Activated CD4-positive, alpha-beta T cell treated with anti-CD3 and anti-CD28 coated beads for 36 hours (primary cell): Measurements from ENCODE around the gene TEX29. TPM values are rescaled to one million over a fixed set of nuclear protein-coding genes. Genes with fewer than 3 reads are reported as not detected.

Experiments
- ATAC-seq: fragments of 200-7000 bp; cut with Tn5 transposase; one replicate; pipeline ENCODE4 v1.10.0; 2021; ENCODE audit warnings: mild to moderate bottlenecking, moderate library complexity
- CTCF ChIA-PET: fragments of 350-600 bp; sonication (Branson Sonifier 250); formaldehyde crosslinking; loops from one replicate; lab custom pipeline; 2021; ENCODE audit warnings: antibody characterized with exemption; lab: Charles Lee
- POLR2A ChIA-PET: fragments of 350-600 bp; sonication (Branson Sonifier 250); formaldehyde crosslinking; loops from one replicate; lab custom pipeline; 2021; ENCODE audit warnings: antibody characterized with exemption, inconsistent platforms; lab: Charles Lee
- DNase-seq: peaks from one replicate; pipeline ENCODE4 v3.0.0-alpha.2; 2020
- H3K27ac Mint-ChIP-seq: one replicate; pipeline ENCODE4 v1.8.0; 2021; ENCODE audit warnings: mixed read lengths
- H3K27me3 Mint-ChIP-seq: one replicate; pipeline ENCODE4 v1.8.0; 2021; ENCODE audit warnings: mixed read lengths
- H3K36me3 Mint-ChIP-seq: one replicate; pipeline ENCODE4 v1.8.0; 2021; ENCODE audit warnings: low read depth, mixed read lengths
- H3K4me1 Mint-ChIP-seq: one replicate; pipeline ENCODE4 v1.8.0; 2021; ENCODE audit warnings: mixed read lengths
- H3K4me3 Mint-ChIP-seq: one replicate; pipeline ENCODE4 v1.8.0; 2021; ENCODE audit warnings: mild to moderate bottlenecking, moderate library complexity, mixed read lengths
- H3K9me3 Mint-ChIP-seq: one replicate; pipeline ENCODE4 v1.8.0; 2021; ENCODE audit warnings: low read depth, mixed read lengths
- intact Hi-C, 2 experiments: fragments of 100-400 bp; cut with DNase I in 1 of 2; cut with micrococcal nuclease in 1 of 2; formaldehyde crosslinking; loops; one replicate each; pipeline versions ENCODE4 v1.14.2 to v1.15.1; 2022 to 2024; cut with DNase I, micrococcal nuclease
- total RNA-seq, 2 experiments: library from RNA; stranded (reverse); gene quantifications; one replicate each; pipeline ENCODE4 v1.2.3, GENCODE V29; 2021

The TEX29 gene
- total RNA-seq, 2 experiments from 2014 or later, result 0.30 to 0.46 TPM

DNA sequence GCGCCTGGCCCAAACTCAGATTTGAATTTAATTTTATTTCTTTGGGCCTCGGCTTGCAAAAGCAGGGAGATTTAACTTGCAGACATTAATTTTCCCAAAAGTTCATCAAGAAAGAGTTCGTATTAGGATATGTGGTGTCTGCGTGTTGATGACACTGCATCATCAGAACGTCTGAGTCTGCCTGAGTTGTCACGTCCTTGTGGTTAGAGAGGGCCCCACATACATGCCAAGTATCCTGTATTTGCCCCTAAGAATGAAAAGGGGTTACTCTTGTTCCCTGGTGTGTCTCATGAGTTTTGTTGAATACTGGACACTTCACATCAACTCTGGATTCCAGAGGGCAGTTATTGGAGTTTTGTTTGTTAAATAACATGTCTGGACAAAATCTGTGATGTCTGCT is 5.6 kb upstream of the TEX29 start:
- CTCF ChIA-PET, result no interaction called here

DNA sequence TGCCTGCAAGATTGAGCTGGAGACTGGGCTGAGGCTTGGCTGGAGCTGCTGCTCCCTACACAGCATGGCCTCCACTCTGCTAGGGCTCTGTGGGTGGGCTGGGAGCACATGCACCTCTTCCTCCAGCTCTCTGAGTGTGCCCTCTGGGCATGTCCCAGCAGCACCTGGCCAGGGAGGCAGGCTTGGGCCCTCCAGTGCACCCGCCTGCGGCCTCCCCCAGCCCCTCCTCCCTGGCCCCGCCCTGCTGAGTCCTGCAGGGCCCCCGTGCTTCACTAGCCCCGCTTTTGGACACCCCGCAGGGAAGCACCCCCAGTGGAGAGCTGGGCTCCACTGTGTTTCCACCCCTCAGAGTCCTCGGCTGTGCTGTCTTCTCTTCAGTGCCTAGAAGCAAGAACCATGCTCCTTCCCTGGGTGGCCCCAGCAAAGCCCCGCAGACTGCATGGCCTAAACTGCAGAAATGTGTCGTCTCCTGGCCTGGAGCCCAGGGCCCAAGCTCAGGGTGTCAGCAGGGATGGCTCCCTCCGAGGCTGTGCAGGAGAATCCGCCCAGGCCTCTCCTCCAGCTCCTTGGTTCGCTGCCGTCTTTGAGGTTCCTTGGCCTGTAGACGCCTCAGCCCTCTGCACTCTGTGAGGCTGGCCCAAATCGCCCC is 5.0 kb upstream of the TEX29 start:
- no peak for ATAC-seq
- ChIA-PET CTCF (no interaction called here), POLR2A (no interaction called here)
- no peaks in the 10 kb centered on the region for H3K27me3 Mint-ChIP-seq
- intact Hi-C loops, result no loop called here
- H3K4me3 Mint-ChIP-seq, result no peak overlapping the region
- DNase-seq, result no peak
- peaks cover 25% of the 10 kb centered on the region for H3K36me3 Mint-ChIP-seq
- peaks cover 14% of the 10 kb centered on the region for H3K9me3 Mint-ChIP-seq
- no peak overlapping the region for H3K27ac Mint-ChIP-seq
- H3K4me1 Mint-ChIP-seq, result no peaks in the 10 kb centered on the region

More for the DNA sequence above, 5.6 kb upstream of the TEX29 start:
- H3K4me1 Mint-ChIP-seq, result no peaks in the 10 kb centered on the region
- peaks cover 31% of the 10 kb centered on the region for H3K36me3 Mint-ChIP-seq
- H3K27ac Mint-ChIP-seq, result no peak overlapping the region
- no peak for DNase-seq
- intact Hi-C loops, result no loop called here
- POLR2A ChIA-PET, result no interaction called here
- no peak for ATAC-seq
- H3K27me3 Mint-ChIP-seq, result no peaks in the 10 kb centered on the region
- no peak overlapping the region for H3K4me3 Mint-ChIP-seq
- H3K9me3 Mint-ChIP-seq, result peaks cover 20% of the 10 kb centered on the region

DNA sequence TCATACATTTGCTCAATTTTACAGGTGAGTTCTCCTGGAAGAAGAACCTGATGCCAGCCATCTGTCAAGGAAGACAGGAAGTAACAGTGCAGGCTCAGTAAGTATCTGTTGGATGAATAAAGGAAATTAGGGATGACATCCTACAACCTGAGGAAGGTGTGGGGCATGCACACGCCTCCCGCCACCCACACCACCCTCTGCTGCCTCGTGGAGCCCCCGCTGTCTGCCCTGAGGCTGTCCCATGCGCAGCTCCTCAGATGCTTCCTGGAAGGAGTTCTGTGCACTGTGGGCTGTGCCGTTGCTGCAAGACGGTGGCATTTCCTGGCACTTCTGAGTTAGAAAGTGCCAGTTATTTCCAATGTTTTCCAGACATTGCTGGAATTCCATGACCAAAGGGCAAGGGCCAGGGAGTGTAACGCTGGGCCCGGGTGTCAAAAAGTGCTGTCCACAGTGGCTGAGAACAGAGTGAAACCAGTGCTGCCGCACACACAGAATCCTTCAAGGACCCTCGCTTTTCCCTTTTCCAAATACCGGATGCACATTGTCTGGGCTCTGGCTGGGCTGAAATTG is 4.2 kb upstream of the TEX29 start:
- Mint-ChIP-seq H3K27ac (no peak overlapping the region), H3K27me3 (no peaks in the 10 kb centered on the region), H3K36me3 (peaks cover 19% of the 10 kb centered on the region), H3K4me3 (no peak overlapping the region), H3K4me1 (no peaks in the 10 kb centered on the region), H3K9me3 (peaks cover 6% of the 10 kb centered on the region)
- no peak for ATAC-seq
- ChIA-PET POLR2A (no interaction called here), CTCF (no interaction called here)
- intact Hi-C loops, result no loop called here
- DNase-seq, result no peak

DNA sequence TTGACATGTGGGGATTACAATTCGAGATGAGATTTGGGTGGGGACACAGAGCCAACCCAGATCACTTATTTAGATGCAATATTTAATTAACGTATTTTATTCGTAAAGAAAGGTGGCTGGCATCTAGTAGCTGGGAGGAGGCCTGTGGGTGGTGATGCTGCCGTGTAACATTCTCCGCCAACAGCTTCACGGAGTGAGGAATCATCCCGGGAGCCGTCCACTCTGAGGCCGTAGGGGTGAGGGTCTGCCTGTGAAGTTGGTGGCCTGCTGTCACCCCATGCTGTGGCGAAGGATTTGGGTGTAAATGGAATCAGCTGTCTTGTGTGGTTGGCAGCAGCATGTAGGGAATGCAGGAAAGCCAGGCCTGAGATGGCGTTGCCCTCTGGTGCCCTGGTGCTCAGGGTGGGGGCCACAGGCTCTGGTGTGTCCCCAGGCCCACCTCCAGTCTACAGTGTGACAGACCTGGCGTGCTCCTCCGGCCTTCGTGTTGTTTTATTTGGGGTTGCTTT is 3.3 kb upstream of the TEX29 start:
- ChIA-PET POLR2A (no interaction called here), CTCF (no interaction called here)
- ATAC-seq (no peak), DNase-seq (no peak)
- intact Hi-C loops, result no loop called here
- peaks cover 14% of the 10 kb centered on the region for H3K36me3 Mint-ChIP-seq
- H3K4me1 Mint-ChIP-seq, result no peaks in the 10 kb centered on the region
- H3K27me3 Mint-ChIP-seq, result no peaks in the 10 kb centered on the region
- peaks cover 3% of the 10 kb centered on the region for H3K9me3 Mint-ChIP-seq
- H3K4me3 Mint-ChIP-seq, result no peak overlapping the region
- H3K27ac Mint-ChIP-seq, result no peak overlapping the region

DNA sequence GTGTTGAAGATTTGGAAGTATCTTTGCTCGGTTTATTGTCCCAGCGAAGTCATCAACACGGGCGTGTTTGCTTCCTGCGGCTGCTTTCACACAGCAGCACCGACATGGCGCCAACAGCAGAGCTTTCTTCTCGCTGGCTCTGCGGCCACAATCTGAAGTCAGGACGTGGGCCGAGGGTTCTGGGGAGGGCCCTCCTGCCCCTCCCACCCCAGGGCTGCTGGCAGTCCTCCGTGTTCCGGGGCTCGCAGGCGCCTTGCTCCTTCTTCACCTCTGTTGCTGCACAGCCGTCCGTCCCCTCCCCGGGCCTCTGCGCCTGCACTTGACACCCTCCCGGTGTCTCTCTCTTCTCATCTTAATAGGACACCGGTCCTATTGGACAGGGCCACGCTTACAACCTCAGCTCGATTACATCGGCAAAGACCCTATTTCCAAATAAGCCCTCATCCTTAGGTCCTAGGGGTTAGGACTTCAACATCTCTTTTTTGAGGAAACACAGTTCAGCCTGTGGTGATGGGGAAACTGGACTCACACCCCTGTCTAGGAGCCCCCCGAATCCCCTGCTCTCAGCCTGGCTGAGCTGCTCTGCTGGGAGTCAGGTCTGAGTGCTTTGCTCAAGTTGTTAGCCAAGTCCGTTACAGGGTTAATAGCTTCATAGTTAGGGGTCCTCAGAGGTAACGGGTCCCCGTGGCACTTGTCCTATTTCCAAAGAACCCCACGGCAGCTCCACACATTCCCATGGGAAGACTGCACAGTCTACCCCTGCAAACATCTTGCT is 2.7 kb upstream of the TEX29 start:
- CTCF ChIA-PET, result no interaction called here
- no peak overlapping the region for H3K4me3 Mint-ChIP-seq
- peaks cover 7% of the 10 kb centered on the region for H3K36me3 Mint-ChIP-seq
- intact Hi-C loops, result no loop called here
- H3K9me3 Mint-ChIP-seq, result no peaks in the 10 kb centered on the region
- H3K27me3 Mint-ChIP-seq, result no peaks in the 10 kb centered on the region
- H3K4me1 Mint-ChIP-seq, result no peaks in the 10 kb centered on the region
- DNase-seq, result no peak
- ATAC-seq, result no peak
- no peak overlapping the region for H3K27ac Mint-ChIP-seq
- POLR2A ChIA-PET, result no interaction called here

DNA sequence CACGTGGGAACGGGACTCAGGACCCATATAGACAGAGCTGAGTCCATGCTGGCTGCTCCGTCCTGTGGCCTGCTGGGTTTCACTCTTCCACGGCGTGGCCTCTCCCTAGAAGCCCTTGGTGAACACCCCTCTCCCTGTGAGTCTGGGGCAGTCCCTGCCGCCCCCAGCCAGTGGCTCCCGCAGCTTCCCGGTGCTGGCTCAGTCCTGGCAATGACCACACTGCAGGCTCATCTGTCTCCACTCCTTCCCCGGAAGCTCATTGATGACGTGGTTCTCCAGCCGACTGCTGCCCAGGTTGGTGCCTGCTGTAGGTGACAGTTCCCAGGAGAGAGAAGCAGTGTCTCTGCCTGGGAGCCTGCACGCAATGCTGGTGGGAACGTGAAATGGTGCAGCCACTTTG is 2.1 kb upstream of the TEX29 start:
- POLR2A ChIA-PET, result no interaction called here
- Mint-ChIP-seq H3K27ac (no peak overlapping the region), H3K36me3 (peaks cover 3% of the 10 kb centered on the region), H3K4me3 (no peak overlapping the region), H3K9me3 (no peaks in the 10 kb centered on the region), H3K4me1 (no peaks in the 10 kb centered on the region), H3K27me3 (no peaks in the 10 kb centered on the region)
- CTCF ChIA-PET, result no interaction called here
- no peak for DNase-seq
- intact Hi-C loops, result no loop called here
- ATAC-seq, result no peak

DNA sequence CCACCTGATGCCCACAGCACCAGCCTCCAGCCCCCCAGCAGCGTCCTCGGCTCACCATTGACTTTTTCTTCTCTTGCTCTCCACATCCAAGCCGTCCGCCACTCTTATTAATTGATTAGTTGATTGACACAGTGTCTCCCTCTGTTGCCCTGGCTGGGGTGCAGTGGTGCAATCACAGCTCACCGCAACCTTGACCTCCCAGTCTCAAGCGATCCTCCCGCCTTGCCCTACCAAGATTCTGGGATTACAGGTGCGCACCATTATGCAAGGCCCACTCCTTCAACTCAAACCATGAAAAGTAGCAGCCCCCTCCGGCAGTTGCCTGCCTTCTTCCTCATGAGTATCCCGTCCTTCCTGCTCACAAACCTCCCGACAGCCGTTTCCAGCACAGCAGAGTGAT is 921 bp upstream of the TEX29 start:
- no peak overlapping the region for H3K27ac Mint-ChIP-seq
- no peak overlapping the region for H3K4me3 Mint-ChIP-seq
- no peaks in the 10 kb centered on the region for H3K9me3 Mint-ChIP-seq
- ATAC-seq, result no peak
- intact Hi-C loops, result no loop called here
- ChIA-PET POLR2A (no interaction called here), CTCF (interaction anchor here (1.1 kb wide), 1 partner anchor 10 kb away, joined by 3 read pairs; no protein-coding TSS in a partner anchor)
- no peak for DNase-seq
- no peaks in the 10 kb centered on the region for H3K27me3 Mint-ChIP-seq
- peaks cover 2% of the 10 kb centered on the region for H3K36me3 Mint-ChIP-seq
- peaks cover 5% of the 10 kb centered on the region for H3K4me1 Mint-ChIP-seq

DNA sequence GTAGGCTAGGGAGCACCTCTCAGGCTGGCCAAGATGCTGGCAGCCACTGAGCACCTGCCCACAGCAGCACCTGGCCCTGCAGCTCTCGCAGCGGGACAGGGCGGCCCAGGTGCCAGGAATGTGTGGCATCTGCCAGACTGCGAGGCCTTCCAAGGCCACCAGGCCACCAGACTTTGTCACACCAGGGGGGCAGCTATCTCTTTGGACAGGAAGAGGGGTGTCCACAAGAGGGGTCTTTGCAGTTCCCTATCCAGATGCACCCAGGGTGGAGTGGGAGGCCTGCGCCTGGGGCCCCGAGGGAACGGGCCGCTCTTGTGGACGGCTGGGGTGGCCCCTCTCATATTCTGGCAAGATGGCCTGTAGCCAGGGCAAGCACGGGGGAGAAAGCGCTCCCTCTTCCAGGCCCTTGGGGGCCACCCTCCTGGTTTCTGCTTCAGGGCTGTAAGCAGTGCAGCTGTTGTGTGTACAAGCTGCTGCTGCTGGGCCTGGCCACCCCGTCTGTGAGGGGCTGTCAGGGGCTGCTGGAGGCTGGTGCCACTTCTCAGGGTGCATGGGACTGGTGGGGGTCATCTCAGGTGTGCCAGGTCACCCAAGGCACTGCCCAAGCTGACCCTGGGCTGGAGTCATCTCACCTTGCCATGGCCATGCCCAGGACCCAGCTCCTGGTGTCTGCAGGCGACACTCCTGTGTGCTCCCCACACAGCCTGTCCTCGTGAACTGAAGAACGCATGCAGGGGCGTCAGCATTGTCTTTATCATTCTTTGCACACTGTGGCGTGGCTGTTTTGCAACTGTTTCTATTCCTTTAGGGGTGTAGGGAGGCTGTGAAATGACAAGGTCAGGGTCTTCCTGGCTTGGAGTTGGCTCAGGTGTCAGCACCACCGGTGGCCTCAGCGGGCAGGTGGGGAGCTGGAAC is 1.8 kb downstream of the TEX29 start:
- H3K27ac Mint-ChIP-seq, result no peak overlapping the region
- CTCF ChIA-PET, result no interaction called here
- no peak for DNase-seq
- no peaks in the 10 kb centered on the region for H3K27me3 Mint-ChIP-seq
- intact Hi-C loops, result no loop called here
- POLR2A ChIA-PET, result no interaction called here
- no peak for ATAC-seq
- no peak overlapping the region for H3K4me3 Mint-ChIP-seq
- H3K9me3 Mint-ChIP-seq, result no peaks in the 10 kb centered on the region
- peaks cover 5% of the 10 kb centered on the region for H3K4me1 Mint-ChIP-seq
- H3K36me3 Mint-ChIP-seq, result no peaks in the 10 kb centered on the region

DNA sequence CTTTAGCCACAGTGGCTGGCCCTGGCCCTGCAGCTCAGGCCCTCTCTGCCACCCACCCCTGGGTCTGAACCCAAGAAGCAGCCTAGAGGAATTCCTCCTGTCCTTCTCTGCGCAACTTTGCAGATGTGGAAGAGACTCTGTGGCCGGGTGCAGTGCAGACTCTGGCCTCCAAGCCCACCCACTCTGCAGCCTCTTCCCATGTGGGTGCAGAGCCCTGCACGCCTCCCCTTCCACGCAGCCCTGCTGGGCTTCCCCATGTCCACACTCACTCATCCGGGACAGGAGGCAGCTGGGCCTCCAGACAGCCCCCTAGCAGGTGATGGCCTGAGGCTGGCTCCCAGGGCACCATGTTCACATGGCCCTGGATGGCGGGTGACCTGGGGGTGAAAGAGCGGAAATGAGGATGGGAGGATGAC is 2.5 kb downstream of the TEX29 start:
- Mint-ChIP-seq H3K4me3 (no peak overlapping the region), H3K4me1 (peaks cover 5% of the 10 kb centered on the region), H3K27me3 (no peaks in the 10 kb centered on the region), H3K36me3 (no peaks in the 10 kb centered on the region), H3K9me3 (no peaks in the 10 kb centered on the region), H3K27ac (no peak overlapping the region)
- DNase-seq (no peak), ATAC-seq (no peak)
- CTCF ChIA-PET, result no interaction called here
- POLR2A ChIA-PET, result no interaction called here
- intact Hi-C loops, result no loop called here

DNA sequence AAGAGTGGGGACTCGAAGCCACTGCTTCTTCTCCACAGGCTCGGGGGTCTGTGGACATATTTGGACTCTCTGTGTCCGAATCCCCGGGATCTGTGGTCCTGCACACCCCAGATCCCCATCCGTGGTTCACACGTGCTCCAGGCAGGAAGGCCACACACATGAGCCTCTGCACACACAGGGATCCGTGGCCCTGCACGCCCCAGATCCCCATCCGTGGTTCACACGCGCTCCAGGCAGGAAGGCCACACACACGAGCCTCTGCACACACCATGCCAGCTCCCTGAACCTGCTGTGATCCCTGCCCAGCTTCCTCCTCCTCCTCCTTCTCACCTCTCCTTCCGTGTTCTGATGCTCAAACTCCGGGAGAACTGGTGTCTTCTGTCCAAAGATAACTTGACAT is 3.1 kb downstream of the TEX29 start:
- no peak for DNase-seq
- Mint-ChIP-seq H3K36me3 (no peaks in the 10 kb centered on the region), H3K4me3 (peak overlapping the region; percentile 59), H3K4me1 (peaks cover 5% of the 10 kb centered on the region), H3K9me3 (no peaks in the 10 kb centered on the region), H3K27me3 (no peaks in the 10 kb centered on the region), H3K27ac (peak overlapping the region; percentile 49)
- ChIA-PET POLR2A (no interaction called here), CTCF (interaction anchor here (0.8 kb wide), 1 partner anchor 236 kb away, joined by 3 read pairs; no protein-coding TSS in a partner anchor)
- no peak for ATAC-seq
- intact Hi-C loops, result no loop called here

DNA sequence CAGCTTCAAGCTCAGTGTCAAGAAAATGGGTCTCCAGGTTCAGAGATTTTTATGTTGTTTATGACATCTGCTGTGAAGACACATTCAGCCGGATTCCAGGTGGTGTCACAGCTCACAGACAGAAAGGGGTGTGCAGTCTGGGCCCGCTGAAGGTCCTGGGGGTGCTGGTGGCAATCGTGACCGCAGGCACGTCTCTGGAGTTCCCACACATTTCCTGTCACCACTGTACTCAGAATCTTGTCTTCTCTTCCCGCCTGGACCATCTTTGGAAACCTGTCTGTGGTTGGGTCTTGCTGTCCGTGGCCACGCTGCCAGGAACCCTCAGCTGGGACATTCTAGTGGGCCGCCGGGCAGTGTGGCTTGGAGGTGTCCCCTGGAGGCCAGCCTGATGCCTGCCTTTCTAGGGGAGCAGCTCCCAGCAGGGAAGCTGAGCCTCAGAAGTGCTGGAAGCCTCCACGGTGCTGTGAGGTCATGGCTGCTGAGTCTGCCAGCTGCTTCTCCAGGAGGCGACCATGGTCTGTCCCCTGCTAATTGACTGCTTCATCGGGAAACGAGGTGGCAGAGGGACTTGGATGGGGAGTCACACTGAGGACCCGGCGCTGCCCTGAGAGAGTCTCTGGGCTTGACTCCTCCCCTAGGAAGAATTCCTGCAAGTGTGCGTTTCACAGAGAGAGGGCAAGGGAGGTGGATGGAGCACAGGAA is 3.7 kb downstream of the TEX29 start:
- DNase-seq (no peak), ATAC-seq (no peak)
- intact Hi-C loops, result no loop called here
- Mint-ChIP-seq H3K27me3 (no peaks in the 10 kb centered on the region), H3K4me3 (peak overlapping the region; percentile 59), H3K4me1 (peaks cover 5% of the 10 kb centered on the region), H3K27ac (peak overlapping the region; percentile 49), H3K36me3 (no peaks in the 10 kb centered on the region), H3K9me3 (no peaks in the 10 kb centered on the region)
- ChIA-PET CTCF (interaction anchor here (0.8 kb wide), 1 partner anchor 236 kb away, joined by 3 read pairs; no protein-coding TSS in a partner anchor), POLR2A (no interaction called here)
